GM18873 (cell line): ENCODE data around the gene POTEF.
"Not testable (repeated sequence)": the region's sequence is repeated elsewhere in the genome, so short reads cannot be mapped to it uniquely, and the experiment has no call there.

ENCODE experiments used
- ATAC-seq: cut with Tn5 transposase; IDR thresholded peaks from one replicate; pipeline ENCODE4 v1.9.1; 2021; ENCODE audit warnings: mild to moderate bottlenecking, moderate library complexity, moderate number of reproducible peaks; ENCODE audit not compliant: unreplicated experiment, low FRiP score

Gene POTEF

GRCh38 chr2:130129120-130129829 lies at the start of gene POTEF:
Gene POTEF (minus strand): TSS chr2:130129222. CDS start chr2:130120515, 8,707 bp downstream.
- ATAC-seq: not testable (repeated sequence)

DNA sequence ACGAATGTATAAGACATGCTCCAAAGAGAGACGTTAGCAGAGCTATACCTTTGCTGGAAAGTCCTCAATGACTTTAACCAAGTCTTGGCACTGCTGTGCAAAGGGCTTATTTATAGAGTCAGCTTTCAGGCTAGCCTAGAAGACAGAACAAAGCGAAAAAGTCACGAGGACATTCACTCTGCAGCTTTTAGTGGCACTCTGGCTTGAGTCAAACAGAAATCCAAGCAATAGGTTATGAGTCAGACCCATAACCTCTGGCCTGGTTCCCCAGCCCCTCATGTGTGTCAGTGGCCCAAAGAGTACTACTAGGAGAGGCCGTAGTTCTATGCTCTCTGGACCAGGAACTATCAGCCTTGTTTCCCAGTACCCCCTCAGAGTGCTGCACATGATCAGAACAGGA lies 45.8 kb upstream of the POTEF start:
- ATAC-seq: peak; percentile 42

- ATAC-seq: no peak
Measured at GRCh38 chr2:130169896-130170295, 40.9 kb upstream of the POTEF start.

- not testable (repeated sequence) for ATAC-seq
Measured at GRCh38 chr2:130169163-130169562, 40.1 kb upstream of the POTEF start.

GRCh38 chr2:130166611-130167010 lies 37.6 kb upstream of the POTEF start:
- not testable (repeated sequence) for ATAC-seq

DNA sequence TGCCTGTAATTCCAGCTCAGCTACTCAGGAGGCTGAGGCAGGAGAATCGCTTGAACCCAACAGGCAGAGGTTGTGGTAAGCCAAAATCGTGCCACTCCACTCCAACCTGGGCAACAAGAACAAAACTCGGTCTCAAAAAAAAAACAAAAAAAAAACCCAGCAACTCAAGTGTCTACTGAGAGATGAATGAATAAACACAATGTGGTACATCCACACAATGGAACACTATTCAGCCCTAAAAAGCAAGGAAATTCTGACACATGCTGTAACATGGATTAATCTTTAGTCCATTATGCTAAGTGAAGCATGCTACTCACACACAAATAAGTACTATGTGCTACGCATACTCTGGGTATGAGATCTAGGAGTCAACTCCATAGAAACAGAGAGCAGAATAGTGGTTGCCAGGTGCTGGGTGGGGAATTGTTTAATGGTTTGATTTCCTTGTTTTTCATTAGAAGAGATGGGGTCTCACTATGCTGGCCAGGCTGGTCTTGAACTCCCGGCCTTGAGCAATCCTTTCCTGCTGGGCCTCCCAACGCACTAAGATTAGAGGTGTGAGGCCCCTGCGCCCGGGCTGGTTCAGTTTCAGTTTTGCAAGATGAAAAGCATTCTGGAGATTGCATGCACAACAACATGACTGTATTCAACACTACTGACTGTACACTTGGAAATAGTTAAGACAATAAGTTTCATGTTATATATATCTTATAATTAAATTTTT lies 36.4 kb upstream of the POTEF start:
- ATAC-seq: no peak

DNA sequence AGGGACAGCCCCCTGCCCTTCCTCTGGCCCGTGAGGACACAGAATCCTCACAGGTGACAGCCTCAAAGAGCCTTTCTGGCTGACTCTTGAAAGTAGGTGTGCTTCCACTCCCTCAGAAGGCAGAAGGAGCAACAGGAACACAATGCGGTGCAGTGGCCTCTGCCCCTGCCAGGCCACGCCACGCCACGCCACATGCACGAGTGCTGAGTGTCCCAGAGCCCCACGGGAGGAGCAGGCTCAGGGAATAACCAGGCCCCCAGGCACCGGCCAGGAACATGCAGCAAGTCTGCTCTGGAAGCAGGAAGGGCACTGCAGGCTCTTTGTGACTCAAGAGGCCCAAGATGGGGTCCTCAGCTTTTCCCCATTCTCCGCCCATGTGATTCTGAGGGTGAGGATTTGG lies 33.9 kb upstream of the POTEF start:
- no peak for ATAC-seq

GRCh38 chr2:130162486-130162885 lies 33.5 kb upstream of the POTEF start:
- not testable (repeated sequence) for ATAC-seq

GRCh38 chr2:130160838-130161705 lies 32.0 kb upstream of the POTEF start:
- not testable (repeated sequence) for ATAC-seq

- no peak for ATAC-seq
Measured at GRCh38 chr2:130160131-130160530, 31.1 kb upstream of the POTEF start.

DNA sequence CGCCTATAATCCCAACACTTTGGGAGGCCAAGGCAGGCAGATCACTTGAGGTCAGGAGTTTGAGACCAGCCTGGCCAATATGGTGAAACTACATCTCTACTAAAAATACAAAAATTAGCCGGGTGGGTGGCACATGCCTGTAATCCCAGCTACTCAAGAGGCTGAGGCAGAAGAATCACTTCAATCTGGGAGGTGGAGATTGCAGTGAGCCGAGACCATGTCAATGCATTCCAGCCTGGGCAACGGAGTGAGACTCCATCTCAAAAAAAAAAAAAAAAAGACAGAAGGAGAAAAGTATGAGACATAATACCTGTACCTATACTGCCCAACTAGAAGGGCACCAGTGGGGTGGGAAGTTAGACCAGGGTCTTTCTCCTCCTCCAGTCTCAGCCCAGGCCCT lies 30.4 kb upstream of the POTEF start:
- not testable (repeated sequence) for ATAC-seq

GRCh38 chr2:130158631-130159030 lies 29.6 kb upstream of the POTEF start:
- ATAC-seq: no peak

GRCh38 chr2:130157825-130158514 lies 28.9 kb upstream of the POTEF start:
- ATAC-seq: peak; percentile 91

DNA sequence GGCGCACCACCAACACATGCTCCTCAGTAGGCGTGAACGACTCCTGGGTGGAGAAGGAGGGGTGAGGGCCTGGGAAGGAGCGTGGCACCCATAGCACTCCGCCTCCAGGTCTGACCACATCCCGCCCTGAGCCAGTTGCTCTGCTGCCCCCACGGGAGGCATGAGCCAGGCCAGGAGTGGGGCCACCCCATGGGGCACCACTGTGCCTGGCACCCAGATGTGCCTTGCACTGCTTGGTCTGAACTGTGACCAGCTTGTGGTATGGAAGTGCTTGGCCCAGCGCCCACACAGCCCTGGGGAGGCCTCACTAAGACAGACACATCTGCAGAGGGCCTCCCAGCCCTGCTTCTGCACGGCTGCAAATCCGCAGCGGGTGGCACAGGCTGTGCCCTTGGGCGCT lies 28.3 kb upstream of the POTEF start:
- ATAC-seq: peak; percentile 37

DNA sequence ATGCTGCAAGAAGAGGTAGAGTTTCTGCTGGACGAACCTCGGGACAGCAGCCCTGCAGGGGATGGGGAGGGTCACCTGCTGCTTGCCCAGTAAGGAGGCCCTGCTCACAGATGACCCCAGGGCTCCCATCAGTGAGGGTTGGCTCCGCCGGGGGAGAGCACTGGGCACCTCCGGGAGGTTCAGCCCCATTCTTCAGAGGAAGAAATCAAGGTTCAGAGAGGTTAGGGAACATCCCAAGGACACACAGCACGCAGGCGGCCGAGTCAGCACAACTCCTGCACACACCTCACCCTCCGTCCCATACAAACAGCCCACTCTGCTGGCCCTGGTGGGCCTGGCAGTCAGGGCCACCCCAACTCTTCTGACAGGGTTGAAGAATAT lies 27.6 kb upstream of the POTEF start:
- no peak for ATAC-seq

- ATAC-seq: not testable (repeated sequence)
Measured at GRCh38 chr2:130155956-130156623, 27.1 kb upstream of the POTEF start.

GRCh38 chr2:130154773-130155765 lies 26.0 kb upstream of the POTEF start:
- no peak for ATAC-seq

GRCh38 chr2:130154423-130154770 lies 25.4 kb upstream of the POTEF start:
- not testable (repeated sequence) for ATAC-seq
